H54 (cell line): ENCODE measurements around the gene ANTXR1.

Experiments
- DNase-seq: peaks from one replicate; pipeline ENCODE4 v3.0.0; 2011; ENCODE audit warnings: low spot score, mixed read lengths; ENCODE audit not compliant: insufficient read length
- FAIRE-seq: peaks from 3 replicates; lab custom pipeline; 2011; peaks lifted over from hg19 to GRCh38; lab: Jason Lieb, UNC
- POLR2A ChIP-seq: IDR thresholded peaks from 2 replicates; pipeline ENCODE4 v1.6.1; 2011; ENCODE audit warnings: low read depth, mild to moderate bottlenecking, low read length

The ANTXR1 gene

DNA sequence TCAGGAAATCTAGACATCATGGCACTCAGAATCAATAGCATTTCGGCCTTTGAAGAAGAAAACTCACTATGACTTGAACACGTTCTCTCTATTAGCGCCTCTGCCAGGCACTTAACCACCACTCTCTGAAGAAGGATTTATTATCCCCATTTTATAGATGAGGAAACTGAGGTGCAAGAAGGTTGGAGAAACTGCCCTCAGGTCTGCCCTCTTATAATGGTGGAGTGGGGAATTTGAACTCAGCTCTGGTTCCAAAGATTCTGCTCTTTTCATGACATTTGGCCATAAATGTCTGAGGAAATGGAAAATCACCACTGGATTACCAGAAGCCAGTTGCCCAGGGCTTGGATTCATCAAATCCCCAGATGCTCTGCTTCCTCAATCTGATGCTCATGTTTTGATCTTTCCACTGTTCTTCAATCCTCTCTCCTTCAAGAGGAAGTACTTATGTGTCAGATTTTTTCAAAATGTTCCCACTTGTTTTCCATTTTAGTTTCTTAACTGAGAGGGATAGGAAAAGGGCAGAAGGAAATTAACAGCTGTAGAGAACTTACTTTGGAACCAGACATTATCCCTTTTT, 68.1 kb downstream of the ANTXR1 start:
- DNase-seq (no peak), FAIRE-seq (no peak)
- no peak for TF ChIP-seq POLR2A

DNA sequence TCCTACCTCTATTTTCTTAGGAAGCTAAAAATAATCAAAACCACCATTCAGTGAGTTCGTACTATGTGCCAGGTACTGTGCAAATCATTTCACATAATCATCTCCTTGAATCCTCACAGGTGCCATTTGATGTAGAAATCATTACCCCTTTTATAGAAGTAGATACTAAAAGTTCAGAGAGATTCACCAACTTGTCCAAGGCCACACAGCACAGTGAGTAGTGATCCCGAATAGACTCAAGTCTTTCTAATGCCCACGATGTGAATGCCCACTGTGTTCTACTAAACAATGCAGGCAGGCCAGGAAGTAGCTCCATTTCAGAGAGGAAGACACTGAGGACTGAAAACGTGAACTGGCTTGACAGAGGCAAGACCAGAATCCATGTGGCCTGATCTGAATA, 68.8 kb downstream of the ANTXR1 start:
- TF ChIP-seq POLR2A = no peak
- FAIRE-seq (no peak), DNase-seq (no peak)

DNA sequence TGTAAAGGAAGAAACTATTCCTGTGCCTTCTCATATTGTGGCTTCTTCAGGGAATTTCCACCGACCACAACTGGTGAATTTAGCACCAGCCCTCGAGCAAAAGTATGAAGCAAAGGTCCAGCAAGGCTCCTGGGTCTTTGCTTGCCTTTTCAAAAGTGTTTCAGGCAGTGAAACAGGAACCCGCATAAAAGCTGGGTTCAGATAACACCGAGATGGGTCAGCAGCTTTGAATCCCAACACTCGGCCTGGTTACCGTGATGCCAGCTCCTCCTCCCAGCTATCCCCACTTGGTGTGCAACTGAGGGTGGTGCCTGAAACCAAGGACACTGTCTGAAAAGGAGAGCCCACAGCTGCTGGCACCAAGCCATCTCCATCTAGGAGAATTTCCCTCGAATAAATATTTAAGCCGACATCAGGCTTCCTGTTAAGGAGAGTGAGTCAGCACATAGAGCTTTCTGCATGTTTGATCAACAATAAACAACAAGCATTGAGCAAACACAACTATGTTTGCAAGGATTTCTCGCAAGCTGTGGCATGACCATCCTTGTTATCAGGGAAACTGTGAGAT, 69.5 kb downstream of the ANTXR1 start:
- FAIRE-seq (no peak), DNase-seq (peak; percentile 19)
- TF ChIP-seq POLR2A = no peak

DNA sequence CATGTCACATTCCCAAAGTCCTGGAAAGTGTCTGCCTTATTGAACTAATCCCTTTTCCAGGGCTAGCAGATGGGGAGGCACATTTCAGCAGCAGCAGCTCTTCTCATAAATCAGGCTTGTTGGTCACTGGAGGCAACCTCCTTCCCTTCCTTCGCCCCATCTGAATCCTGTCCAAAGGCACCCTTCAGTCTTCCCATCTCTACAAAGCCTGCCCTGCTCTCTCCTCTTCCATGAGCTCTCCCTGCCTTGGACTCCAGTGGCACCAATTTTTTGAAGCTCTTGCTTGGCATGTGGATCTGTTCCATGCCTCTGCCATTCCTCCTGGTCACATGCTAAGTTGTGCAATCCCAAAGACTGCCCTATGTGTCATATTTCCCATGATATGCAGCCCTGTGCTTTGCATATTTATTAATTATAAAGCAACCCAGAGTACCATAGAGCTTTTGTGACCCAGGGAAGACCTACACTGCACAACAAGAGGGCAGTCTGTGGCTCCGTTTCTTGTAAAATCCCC, 70.3 kb downstream of the ANTXR1 start:
- FAIRE-seq (no peak), DNase-seq (no peak)
- TF ChIP-seq POLR2A = no peak

DNA sequence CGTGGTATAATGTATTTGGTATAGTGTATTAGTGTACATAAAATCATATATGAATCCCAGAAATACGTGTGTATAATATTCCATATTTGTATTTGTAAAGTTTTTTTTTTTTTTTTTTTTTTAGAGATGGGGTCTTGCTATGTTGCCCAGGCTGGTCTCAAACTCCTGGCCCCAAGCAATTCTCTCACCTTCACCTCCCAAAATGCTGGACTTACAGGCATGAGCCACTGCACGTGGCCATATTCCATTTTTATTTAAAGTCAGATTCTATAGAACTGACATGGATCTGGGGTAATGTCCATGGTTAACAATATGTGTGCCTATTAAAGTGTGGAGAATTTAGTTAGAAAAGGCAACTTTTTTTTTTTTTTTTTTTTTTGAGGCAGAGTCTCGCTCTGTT, 71.5 kb downstream of the ANTXR1 start:
- FAIRE-seq = no peak
- DNase-seq = no peak
- no peak for TF ChIP-seq POLR2A

DNA sequence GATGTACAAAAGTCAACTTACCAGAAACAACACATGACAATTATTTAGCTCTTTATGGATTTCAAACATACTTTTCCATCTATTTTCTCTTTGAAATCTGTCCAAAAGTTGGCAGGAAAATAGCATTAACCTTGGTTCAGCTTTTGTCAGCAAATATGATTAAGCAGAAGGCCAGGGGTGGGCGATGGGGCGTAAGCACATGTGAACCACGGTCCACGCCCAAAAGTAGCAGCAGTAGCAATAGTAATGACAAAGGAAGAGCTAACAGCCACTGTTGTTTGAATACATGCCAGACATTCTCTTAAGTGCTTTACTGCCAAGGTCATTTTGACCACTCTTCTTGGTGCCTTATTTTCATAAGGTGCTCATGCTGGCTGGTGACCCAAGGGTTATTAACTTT, 73.5 kb downstream of the ANTXR1 start:
- FAIRE-seq = no peak

DNA sequence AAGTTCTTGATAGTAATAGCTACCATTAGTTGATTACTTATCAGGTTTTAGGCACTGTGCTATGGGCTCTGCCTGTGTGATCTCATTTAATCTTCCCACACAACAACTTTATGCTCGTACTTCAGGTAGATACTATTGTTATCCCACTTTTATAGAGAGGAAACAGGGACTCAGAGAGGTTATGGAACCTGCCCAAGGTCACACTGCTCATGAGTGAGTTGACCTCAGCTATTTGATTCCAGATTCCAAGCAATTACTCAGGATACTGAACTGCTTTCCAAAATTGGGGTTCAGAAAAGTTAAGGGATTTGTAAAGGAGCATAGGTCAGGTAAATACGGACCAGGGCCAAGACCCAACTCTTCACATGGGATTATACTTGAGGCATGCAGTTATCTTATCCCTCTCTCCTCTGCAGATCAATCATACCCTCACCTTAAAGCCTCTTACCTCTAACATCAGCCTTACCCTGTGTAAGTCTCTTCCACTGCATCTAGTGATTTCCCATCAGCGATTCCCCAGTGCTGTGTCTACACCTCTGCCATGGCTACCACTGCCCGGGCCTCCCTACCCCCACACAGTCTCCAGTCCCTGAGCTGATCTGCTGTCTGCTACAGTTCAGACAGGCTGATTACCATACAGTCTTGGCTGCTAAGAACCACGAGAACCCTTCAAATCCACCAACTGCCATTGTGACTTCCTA, 74.4 kb downstream of the ANTXR1 start:
- FAIRE-seq = no peak
- no peak for DNase-seq
- no peak for TF ChIP-seq POLR2A

More for the DNA sequence above, 73.5 kb downstream of the ANTXR1 start:
- DNase-seq = no peak
- no peak for TF ChIP-seq POLR2A

DNA sequence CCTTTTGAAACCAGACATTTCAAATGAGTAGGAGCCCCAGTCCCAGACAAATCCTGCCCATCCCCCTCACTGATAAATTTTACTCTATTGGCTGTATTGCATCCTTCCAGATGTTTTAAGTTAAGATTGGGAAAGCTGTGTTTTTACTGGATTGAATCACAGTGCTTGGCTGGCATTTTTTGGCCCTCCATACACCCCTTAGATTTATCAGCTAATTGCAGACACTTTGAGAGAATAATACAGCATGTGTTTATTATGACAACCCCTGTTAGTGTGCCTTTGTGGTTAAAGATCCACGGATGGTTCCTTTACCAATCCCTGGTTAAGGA, 74.9 kb downstream of the ANTXR1 start:
- FAIRE-seq (no peak), DNase-seq (no peak)
- TF ChIP-seq POLR2A = no peak

DNA sequence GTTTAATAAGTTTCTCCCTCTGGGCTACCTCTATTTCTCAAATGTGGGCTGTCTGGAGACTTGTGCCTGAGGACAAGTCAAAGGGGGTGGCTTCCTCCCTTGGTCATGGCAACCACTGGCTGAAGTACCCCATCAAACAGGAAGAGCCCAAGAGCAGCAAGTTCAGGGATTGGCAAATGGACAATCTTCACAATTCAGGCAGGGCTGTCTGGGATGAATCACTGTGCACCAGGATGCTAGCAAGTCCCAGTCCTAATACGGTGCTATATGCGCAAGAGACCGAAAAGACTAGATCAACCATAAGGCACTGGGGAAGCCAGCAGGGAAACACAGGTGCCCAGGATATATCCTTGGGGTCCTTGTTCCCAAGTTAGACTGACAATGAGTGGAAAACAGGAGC, 75.5 kb downstream of the ANTXR1 start:
- DNase-seq (no peak), FAIRE-seq (no peak)
- TF ChIP-seq POLR2A = no peak

DNA sequence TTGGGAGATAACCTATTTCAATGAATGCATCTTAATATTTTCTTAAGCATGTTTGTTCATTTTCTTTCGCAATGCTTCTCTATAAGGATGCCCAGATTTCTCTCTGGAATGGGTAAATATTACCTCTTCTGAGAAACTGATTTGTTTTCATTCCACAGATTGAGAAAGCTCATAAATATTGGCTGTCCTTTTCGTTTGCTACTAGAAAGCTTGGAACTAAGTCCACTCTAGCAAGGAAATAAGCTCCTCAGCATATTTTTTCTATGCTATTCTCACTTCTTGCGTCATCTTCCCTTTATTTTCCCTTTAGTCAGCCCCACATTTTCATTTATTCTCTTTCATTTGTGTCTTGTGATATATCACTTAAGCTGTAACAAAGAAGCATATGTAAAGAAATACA, 76.3 kb downstream of the ANTXR1 start:
- DNase-seq (no peak), FAIRE-seq (no peak)
- no peak for TF ChIP-seq POLR2A

DNA sequence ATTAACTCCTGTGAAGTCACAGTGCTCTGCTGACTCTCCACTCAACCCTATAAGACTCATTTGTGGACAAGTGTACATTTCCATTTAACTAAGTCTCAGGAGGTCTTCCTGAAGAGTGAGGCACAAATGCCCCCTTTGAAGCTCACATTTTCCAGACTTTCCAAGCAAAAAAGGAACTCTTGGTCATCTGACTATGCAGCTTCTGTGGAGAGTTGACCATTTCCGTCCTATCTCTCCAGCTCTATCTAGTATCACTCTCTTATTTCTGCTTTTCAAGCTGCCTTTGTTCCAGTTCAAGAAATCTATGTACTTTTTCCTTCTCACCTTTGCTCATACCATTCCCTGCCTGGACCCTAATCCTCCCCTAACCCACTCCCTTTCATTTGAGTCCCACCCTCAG, 77.0 kb downstream of the ANTXR1 start:
- DNase-seq = no peak
- no peak for TF ChIP-seq POLR2A
- no peak for FAIRE-seq

DNA sequence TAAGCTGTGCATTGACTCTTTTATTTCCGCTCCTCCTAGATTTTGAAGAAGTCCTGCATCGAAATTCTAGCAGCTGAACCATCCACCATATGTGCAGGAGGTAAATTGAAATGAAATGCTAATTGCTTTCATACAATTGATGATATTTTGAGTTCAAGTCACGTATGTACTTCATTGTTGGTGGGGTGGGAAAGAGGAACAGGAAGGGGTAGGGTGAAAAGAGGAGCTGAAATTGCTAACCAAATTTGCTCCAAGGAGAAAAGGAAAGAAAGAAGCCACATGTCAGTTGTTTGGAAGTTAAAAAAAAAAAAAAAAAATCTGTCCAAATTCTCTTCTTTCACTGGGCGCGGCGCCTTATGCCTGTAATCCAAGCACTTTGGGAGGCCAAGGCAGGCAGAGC, 77.8 kb downstream of the ANTXR1 start:
- no peak for TF ChIP-seq POLR2A
- FAIRE-seq (no peak), DNase-seq (no peak)

DNA sequence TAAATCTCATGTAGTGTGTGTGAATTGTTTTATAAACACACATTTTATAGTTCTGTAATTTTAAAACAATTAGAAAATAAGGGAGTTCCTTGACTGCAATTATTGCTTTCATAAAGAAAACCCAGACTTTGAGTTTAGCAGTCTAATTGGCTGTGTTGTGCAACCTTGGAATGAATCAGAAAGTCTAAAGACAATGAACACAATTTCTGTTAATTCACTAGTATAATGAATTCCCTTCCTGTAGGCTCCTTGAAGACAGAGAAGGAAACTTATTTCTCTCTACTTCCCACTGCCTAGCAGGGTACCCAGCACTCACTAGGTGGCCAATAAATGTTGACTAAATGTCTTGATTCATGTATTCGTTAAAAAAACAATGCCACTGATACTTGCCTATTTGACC, 79.9 kb downstream of the ANTXR1 start:
- TF ChIP-seq POLR2A = no peak
- FAIRE-seq = no peak
- no peak for DNase-seq

DNA sequence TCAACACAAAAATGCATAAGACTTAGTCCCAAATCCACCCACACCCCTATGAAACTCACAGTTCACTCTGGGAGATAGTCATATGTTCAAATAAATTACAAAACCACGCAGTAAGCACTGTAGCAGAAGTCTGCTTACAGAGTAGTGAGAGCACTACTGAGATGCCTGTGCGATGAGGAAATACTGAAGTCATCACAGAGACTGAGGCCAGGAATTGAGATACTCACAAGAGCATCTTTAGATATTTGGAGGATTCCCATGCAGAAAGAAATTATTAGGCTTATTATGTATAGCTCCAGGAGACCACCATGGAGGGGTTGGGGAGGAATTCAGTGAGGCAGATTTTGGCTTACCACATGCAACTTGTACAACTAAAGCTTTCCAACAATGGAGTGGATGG, 82.3 kb downstream of the ANTXR1 start:
- peak; percentile 27 for FAIRE-seq
- no peak for TF ChIP-seq POLR2A
- no peak for DNase-seq
